K562 (cell line): ENCODE measurements around the gene LIPJ. TPM values are rescaled to one million over a fixed set of nuclear protein-coding genes. Genes with fewer than 3 reads are reported as not detected.

Source experiments
- ATAC-seq: fragments of 200-7000 bp; cut with Tn5 transposase; 3 replicates; pipeline ENCODE4 v1.9.1; 2020; ENCODE audit warnings: moderate library complexity
- BruUV-seq: library from RNA; stranded (reverse); fragments of 400-500 nt; replicated peaks from 2 replicates; lab custom pipeline; 2021; lab: Mats Ljungman, UMichigan
- CTCF ChIA-PET: fragments of 300-600 bp; formaldehyde crosslinking; extraction: SDS; loops from one replicate; lab custom pipeline; 2021; ENCODE audit warnings: low intra/inter-chr PET ratio; lab: Yijun Ruan, JAX
- POLR2A ChIA-PET: fragments of 300-600, 350-650 bp; sonication (Branson Sonifier 250); formaldehyde crosslinking; extraction: SDS; loops from one replicate; lab custom pipeline; 2021; ENCODE audit warnings: antibody characterized with exemption, inconsistent platforms; lab: Yijun Ruan, JAX
- DNase-seq, 4 experiments: peaks; one replicate each; pipeline versions ENCODE4 v3.0.0 to v3.0.0-alpha.2; 2011 to 2018; ENCODE audit warnings: low spot score in 3 of 4, mixed read lengths in 3 of 4; ENCODE audit errors: extremely low read depth in 1 of 4
- FAIRE-seq: peaks from 2 replicates; lab custom pipeline; 2011; peaks lifted over from hg19 to GRCh38; lab: Jason Lieb, UNC
- H2AFZ ChIP-seq: 2 replicates; pipeline ENCODE4 v1.6.0; 2011; ENCODE audit warnings: low read depth, low read length, control low read depth, inconsistent platforms
- H3K27ac ChIP-seq: fragments of 200-600 bp; 3 replicates; pipeline ENCODE4 v1.8.0; 2011; ENCODE audit warnings: low read depth, mild to moderate bottlenecking, control low read depth, inconsistent platforms, low read length, moderate library complexity, mixed read lengths; ENCODE audit errors: extremely low read depth
- H3K27me3 ChIP-seq, 2 experiments: fragments of 300-600 bp in 1 of 2; 2 replicates in 1 of 2; 3 replicates in 1 of 2; pipeline versions ENCODE4 v1.6.0 to v1.8.0; 2011; ENCODE audit warnings: inconsistent platforms in 2 of 2, low read length in 2 of 2, mild to moderate bottlenecking in 1 of 2, mixed read lengths in 1 of 2, moderate library complexity in 1 of 2; ENCODE audit not compliant: control insufficient read depth in 2 of 2, insufficient read depth in 2 of 2
- H3K36me3 ChIP-seq: fragments of 300-600 bp; 3 replicates; pipeline ENCODE4 v1.8.0; 2011; ENCODE audit warnings: mild to moderate bottlenecking, low read length, inconsistent platforms; ENCODE audit not compliant: control insufficient read depth, insufficient read depth
- H3K4me1 ChIP-seq, 2 experiments: fragments of 200-600 bp in 1 of 2; replicated peaks in 1 of 2; 2 replicates in 1 of 2; 3 replicates in 1 of 2; pipeline versions ENCODE4 v1.5.1 to v1.8.0; 2011; ENCODE audit warnings: inconsistent platforms in 2 of 2, low read length in 2 of 2, mild to moderate bottlenecking in 1 of 2, mixed read lengths in 1 of 2, moderate library complexity in 1 of 2; ENCODE audit not compliant: control insufficient read depth in 2 of 2, insufficient read depth in 2 of 2
- H3K4me2 ChIP-seq: 2 replicates; pipeline ENCODE4 v1.6.1; 2011; ENCODE audit warnings: low read length, control low read depth, inconsistent platforms, mixed read lengths; ENCODE audit not compliant: insufficient read depth
- H3K4me3 ChIP-seq: fragments of 200-600 bp; sonication (generic), shearing (Covaris generic); 2 replicates; pipeline ENCODE4 v1.5.1; 2016; ENCODE audit warnings: control low read depth, inconsistent platforms
- H3K79me2 ChIP-seq: fragments of 200-600 bp; 3 replicates; pipeline ENCODE4 v1.8.0; 2011; ENCODE audit warnings: low read length, inconsistent platforms; ENCODE audit not compliant: control insufficient read depth, insufficient read depth
- H3K9ac ChIP-seq, 2 experiments: 2 replicates each; pipeline versions ENCODE4 v1.6.0 to v1.6.1; 2011; ENCODE audit warnings: low read depth in 2 of 2, low read length in 2 of 2, control low read depth in 1 of 2, inconsistent platforms in 1 of 2, mild to moderate bottlenecking in 1 of 2, mixed read lengths in 1 of 2; ENCODE audit not compliant: insufficient read depth in 1 of 2
- H3K9me1 ChIP-seq: one replicate; pipeline ENCODE4 v1.6.0; 2011; ENCODE audit warnings: inconsistent platforms, mild to moderate bottlenecking, low read length, moderate library complexity; ENCODE audit not compliant: control insufficient read depth, insufficient read depth
- H3K9me3 ChIP-seq: replicated peaks from 2 replicates; pipeline ENCODE4 v1.5.1; 2011; ENCODE audit warnings: low read depth, low read length, inconsistent platforms; ENCODE audit not compliant: control insufficient read depth, insufficient read depth
- H4K20me1 ChIP-seq: replicated peaks from 2 replicates; pipeline ENCODE4 v1.6.1; 2011; ENCODE audit warnings: low read length, inconsistent platforms, mixed read lengths; ENCODE audit not compliant: control insufficient read depth, insufficient read depth
- CBX8 ChIP-seq: fragments of 200-600 bp; sonication (generic); IDR thresholded peaks from 2 replicates; pipeline ENCODE4 v1.6.1; 2012; ENCODE audit warnings: borderline replicate concordance, mixed run types, low read depth, mild to moderate bottlenecking, moderate library complexity, mixed read lengths, low read length, control low read depth, inconsistent platforms; ENCODE audit not compliant: poor library complexity, severe bottlenecking; ENCODE audit errors: extremely low read depth
- ETV6 ChIP-seq, 3 experiments: fragments of 150-350 bp in 1 of 3; sonication (generic) in 1 of 3; formaldehyde crosslinking in 1 of 3; IDR thresholded peaks; 2 replicates each; pipeline versions ENCODE4 v1.6.1 to v1.8.0; 2014 to 2022; ENCODE audit warnings: borderline replicate concordance in 2 of 3, low read depth in 2 of 3, antibody characterized with exemption in 1 of 3, low read length in 1 of 3, mild to moderate bottlenecking in 1 of 3, missing genetic modification reagents in 1 of 3
- HOMEZ ChIP-seq: fragments of 250-450 bp; sonication (Bioruptor Pico); IDR thresholded peaks from 2 replicates; pipeline ENCODE4 v1.4.0; 2020; ENCODE audit warnings: mild to moderate bottlenecking, moderate library complexity
- MGA ChIP-seq: fragments of 450-650 bp; IDR thresholded peaks from 2 replicates; pipeline ENCODE4 v1.6.1; 2016; ENCODE audit warnings: mild to moderate bottlenecking, moderate library complexity
- MYBL2 ChIP-seq, 2 experiments: fragments of 450-650 bp in 1 of 2; sonication (generic) in 1 of 2; formaldehyde crosslinking in 1 of 2; IDR thresholded peaks; 2 replicates each; pipeline versions ENCODE4 v1.6.1 to v1.8.1; 2017 to 2022; ENCODE audit warnings: borderline replicate concordance in 1 of 2, inconsistent platforms in 1 of 2, low read depth in 1 of 2, mild to moderate bottlenecking in 1 of 2, missing genetic modification reagents in 1 of 2, moderate library complexity in 1 of 2
- POLR2H ChIP-seq: IDR thresholded peaks from 2 replicates; pipeline ENCODE4 v1.6.1; 2016; ENCODE audit warnings: missing genetic modification characterization, low read depth, mild to moderate bottlenecking, control low read depth, missing compliant biosample characterization, moderate library complexity
- TCF7L2 ChIP-seq: fragments of 150-350 bp; IDR thresholded peaks from 2 replicates; pipeline ENCODE4 v1.6.1; 2016; ENCODE audit warnings: low read depth, mild to moderate bottlenecking, low read length, moderate library complexity
- ZFX ChIP-seq: sonication (generic); formaldehyde crosslinking; IDR thresholded peaks from 2 replicates; pipeline ENCODE4 v1.8.0; 2022; ENCODE audit warnings: mild to moderate bottlenecking, missing genetic modification reagents, moderate library complexity
- WGBS: fragments of 100-300 bp; shearing (Covaris generic); methylation state at CpG from one replicate; pipeline ENCODE4 v1.1.6; 2016; ENCODE audit warnings: low coverage, mixed read lengths; ENCODE audit not compliant: insufficient coverage; ENCODE audit errors: missing lambda C conversion rate; 5-methylcytosine and 5-hydroxymethylcytosine counted together
- in situ Hi-C: fragments of 300-500 bp; cut with MboI; formaldehyde crosslinking; loops from 4 replicates; pipeline ENCODE4 v1.15.0; 2018; ENCODE audit warnings: inconsistent platforms, mixed read lengths
- intact Hi-C: fragments of 100-400 bp; cut with micrococcal nuclease; formaldehyde crosslinking; loops from 2 replicates; pipeline ENCODE4 v1.14.2; 2022
- polyA plus RNA-seq, 8 experiments: library from polyadenylated mRNA; depleted of rRNA in 4 of 8; stranded (reverse) in 5 of 8; unstranded in 3 of 8; fragments of >200 nt; fragmentation: Nextera tagmentation in 2 of 8; fragmentation: Illumina TruSeq in 1 of 8; extraction: Ambion mirVana in 2 of 8; extraction: Trizol in 1 of 8; gene quantifications; 2 replicates each; pipeline versions ENCODE4 v1.2.1 to v1.2.3, GENCODE V29; 2011 to 2014; ENCODE audit warnings: inconsistent platforms in 1 of 8, missing spikeins in 1 of 8
- total RNA-seq, 7 experiments: library from RNA; depleted of rRNA in 6 of 7; stranded (reverse); fragments of >200 nt in 6 of 7; fragmentation: Illumina TruSeq in 2 of 7; extraction: Trizol in 2 of 7; gene quantifications; 2 replicates each; pipeline versions ENCODE4 v1.2.1 to v1.2.3, GENCODE V29; 2011 to 2021; ENCODE audit warnings: low replicate concordance in 1 of 7

The LIPJ gene
- total and polyA plus RNA-seq, 9 of the 15 experiments (the other 6 are each of a cell fraction or from before 2014, with no cell fraction given), result not detected

GRCh38 chr10:88623835-88624234 lies 37.3 kb downstream of the LIPJ start:
- Histone ChIP-seq H3K27me3 (no peaks in the 10 kb centered on the region), H3K9ac (no peak overlapping the region), H3K4me1 (no peaks in the 10 kb centered on the region), H3K36me3 (no peaks in the 10 kb centered on the region), H3K79me2 (no peaks in the 10 kb centered on the region), H3K4me2 (no peak overlapping the region), H4K20me1 (no peaks in the 10 kb centered on the region), H2AFZ (no peak overlapping the region), H3K9me3 (no peaks in the 10 kb centered on the region), H3K4me3 (no peak overlapping the region), H3K9me1 (no peaks in the 10 kb centered on the region), H3K27ac (no peak overlapping the region)
- POLR2A ChIA-PET, result no interaction called here
- intact Hi-C loops, result no loop called here
- in situ Hi-C loops, result no loop called here
- no TSS peak for BruUV-seq
- DNase-seq, result no peak
- WGBS, result 5% methylated on average over 2 of the region's 2 CpGs
- no peak for FAIRE-seq
- CTCF ChIA-PET, result no interaction called here
- ATAC-seq, result no peak
- TF ChIP-seq CBX8 (no peak), TCF7L2 (no peak), MGA (no peak), ZFX (CRISPR knock-in tag) (no peak), POLR2H (no peak), ETV6 (IDR thresholded peaks at IDR 0.05; ENCODE audit: borderline replicate concordance in 1 of 2, low read depth in 2 of 2, low read length in 1 of 2) (no peak), ETV6 (CRISPR knock-in tag; IDR thresholded peaks at IDR 0.05; ENCODE audit: borderline replicate concordance) (no peak), MYBL2 (IDR thresholded peaks at IDR 0.05; ENCODE audit: low read depth) (no peak), MYBL2 (CRISPR knock-in tag; IDR thresholded peaks at IDR 0.05; ENCODE audit: borderline replicate concordance) (no peak), HOMEZ (CRISPR knock-in tag) (no peak)
